ENCODE measurements around the gene HNRNPA1L2.

Gene HNRNPA1L2

GRCh38 chr13:52652980-52653303, 10.7 kb downstream of the HNRNPA1L2 start:
- in situ Hi-C loops (cut with HindIII; ENCODE audit: low sequenced_read_pairs), result no loop called here

GRCh38 chr13:52659340-52659739, 17.1 kb downstream of the HNRNPA1L2 start:
- DNase-seq (ENCODE audit: low read depth), result no peak
- in situ Hi-C loops (cut with HindIII; ENCODE audit: low sequenced_read_pairs), result no loop called here
- no peak overlapping the region for H3K4me3 ChIP-seq (ENCODE audit: low read depth, low read length)
- no peak for TF ChIP-seq CTCF (IDR thresholded peaks at IDR 0.05; ENCODE audit: low read depth, low read length, missing control alignments)

More at GRCh38 chr13:52652980-52653303, 10.7 kb downstream of the HNRNPA1L2 start:
- DNase-seq (ENCODE audit: low read depth), result no peak
- TF ChIP-seq CTCF (IDR thresholded peaks at IDR 0.05; ENCODE audit: low read depth, low read length, missing control alignments), result no peak
- H3K4me3 ChIP-seq (ENCODE audit: low read depth, low read length), result peak overlapping the region; percentile 98

- no peak for DNase-seq (ENCODE audit: low read depth)
- in situ Hi-C loops (cut with HindIII; ENCODE audit: low sequenced_read_pairs), result no loop called here
- H3K4me3 ChIP-seq (ENCODE audit: low read depth, low read length), result no peak overlapping the region
- no peak for TF ChIP-seq CTCF (IDR thresholded peaks at IDR 0.05; ENCODE audit: low read depth, low read length, missing control alignments)
These were observed 22.0 kb downstream of the HNRNPA1L2 start for GRCh38 chr13:52664272-52664671.

- in situ Hi-C loops (cut with HindIII; ENCODE audit: low sequenced_read_pairs), result no loop called here
- DNase-seq (ENCODE audit: low read depth), result peak; percentile 5
- TF ChIP-seq CTCF (IDR thresholded peaks at IDR 0.05; ENCODE audit: low read depth, low read length, missing control alignments), result peak; percentile 38
- H3K4me3 ChIP-seq (ENCODE audit: low read depth, low read length), result no peak overlapping the region
These were observed 23.1 kb downstream of the HNRNPA1L2 start for GRCh38 chr13:52665325-52665724.

GRCh38 chr13:52669677-52670076, 27.4 kb downstream of the HNRNPA1L2 start:
- no peak for DNase-seq (ENCODE audit: low read depth)
- TF ChIP-seq CTCF (IDR thresholded peaks at IDR 0.05; ENCODE audit: low read depth, low read length, missing control alignments), result no peak
- in situ Hi-C loops (cut with HindIII; ENCODE audit: low sequenced_read_pairs), result no loop called here
- H3K4me3 ChIP-seq (ENCODE audit: low read depth, low read length), result no peak overlapping the region

GRCh38 chr13:52670726-52671125, 28.5 kb downstream of the HNRNPA1L2 start:
- no peak overlapping the region for H3K4me3 ChIP-seq (ENCODE audit: low read depth, low read length)
- no peak for DNase-seq (ENCODE audit: low read depth)
- TF ChIP-seq CTCF (IDR thresholded peaks at IDR 0.05; ENCODE audit: low read depth, low read length, missing control alignments), result no peak
- in situ Hi-C loops (cut with HindIII; ENCODE audit: low sequenced_read_pairs), result no loop called here

GRCh38 chr13:52673465-52673864, 31.2 kb downstream of the HNRNPA1L2 start:
- in situ Hi-C loops (cut with HindIII; ENCODE audit: low sequenced_read_pairs), result no loop called here
- no peak for DNase-seq (ENCODE audit: low read depth)
- TF ChIP-seq CTCF (IDR thresholded peaks at IDR 0.05; ENCODE audit: low read depth, low read length, missing control alignments), result no peak
- H3K4me3 ChIP-seq (ENCODE audit: low read depth, low read length), result no peak overlapping the region

All from astrocyte of the cerebellum (primary cell).